ENCODE results near the gene MYO9B. TPM values are rescaled to one million over a fixed set of nuclear protein-coding genes. Genes with fewer than 3 reads are reported as not detected.
A peak's percentile ranks its signal among the peaks of the same experiment; 100 is the strongest.

MYO9B gene
- total and polyA plus RNA-seq, 2 of the 13 experiments (the other 11 are each of a cell fraction or from before 2014, with no cell fraction given): 18.0 to 18.3 TPM

DNA sequence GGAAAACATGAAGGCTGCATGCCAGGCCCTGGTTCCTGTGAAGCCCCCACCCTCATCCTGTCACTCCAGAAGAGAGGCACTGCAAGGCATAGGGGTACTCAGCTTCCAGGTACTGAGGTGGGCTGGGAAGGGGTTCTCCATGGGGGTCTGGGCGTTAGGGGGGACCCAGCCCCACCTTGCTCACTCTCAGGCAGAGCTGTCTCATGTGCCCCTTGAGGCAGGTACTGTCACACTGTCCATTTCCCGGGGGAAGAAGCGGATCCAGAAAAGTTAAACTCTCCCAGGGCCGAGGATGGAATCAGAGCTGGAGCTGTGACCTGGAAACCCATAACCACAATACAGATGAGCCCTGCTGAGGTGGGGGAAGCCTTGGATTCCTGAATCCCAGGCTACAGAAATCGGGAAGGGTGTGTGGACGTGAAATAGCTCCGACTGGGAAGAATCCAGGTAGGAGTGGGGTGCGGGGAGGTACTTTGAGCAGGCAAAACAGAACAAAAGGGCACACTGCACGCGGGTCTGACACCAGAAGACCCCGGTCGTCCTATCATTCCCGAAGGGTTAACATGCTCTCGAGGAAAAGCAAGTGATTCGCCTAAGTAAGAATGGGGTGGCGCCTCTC, 139.0 kb downstream of the MYO9B start (continued):
- TF ChIP-seq PAF1 (CRISPR knock-in tag; IDR thresholded peaks at IDR 0.05): 0 out of 2 replicates have a peak, but pooled peaks have one; percentile 24
- 0 out of 2 replicates have a peak, but pooled peaks have one; percentile 1 for TF ChIP-seq YEATS2 (CRISPR knock-in tag; IDR thresholded peaks at IDR 0.05; ENCODE audit: borderline replicate concordance)
- peak; percentile 9 for TF ChIP-seq HNRNPH1 (optimal IDR thresholded peaks at IDR 0.05; ENCODE audit: low read depth, low read length)
- peak; percentile 11 for TF ChIP-seq RBM22 (optimal IDR thresholded peaks at IDR 0.05; ENCODE audit: low read length)
- 0 out of 2 replicates have a peak, but pooled peaks have one; percentile 12 for TF ChIP-seq ZNF558 (CRISPR knock-in tag; IDR thresholded peaks at IDR 0.05; ENCODE audit: borderline replicate concordance)
- TF ChIP-seq, protein P1, sequence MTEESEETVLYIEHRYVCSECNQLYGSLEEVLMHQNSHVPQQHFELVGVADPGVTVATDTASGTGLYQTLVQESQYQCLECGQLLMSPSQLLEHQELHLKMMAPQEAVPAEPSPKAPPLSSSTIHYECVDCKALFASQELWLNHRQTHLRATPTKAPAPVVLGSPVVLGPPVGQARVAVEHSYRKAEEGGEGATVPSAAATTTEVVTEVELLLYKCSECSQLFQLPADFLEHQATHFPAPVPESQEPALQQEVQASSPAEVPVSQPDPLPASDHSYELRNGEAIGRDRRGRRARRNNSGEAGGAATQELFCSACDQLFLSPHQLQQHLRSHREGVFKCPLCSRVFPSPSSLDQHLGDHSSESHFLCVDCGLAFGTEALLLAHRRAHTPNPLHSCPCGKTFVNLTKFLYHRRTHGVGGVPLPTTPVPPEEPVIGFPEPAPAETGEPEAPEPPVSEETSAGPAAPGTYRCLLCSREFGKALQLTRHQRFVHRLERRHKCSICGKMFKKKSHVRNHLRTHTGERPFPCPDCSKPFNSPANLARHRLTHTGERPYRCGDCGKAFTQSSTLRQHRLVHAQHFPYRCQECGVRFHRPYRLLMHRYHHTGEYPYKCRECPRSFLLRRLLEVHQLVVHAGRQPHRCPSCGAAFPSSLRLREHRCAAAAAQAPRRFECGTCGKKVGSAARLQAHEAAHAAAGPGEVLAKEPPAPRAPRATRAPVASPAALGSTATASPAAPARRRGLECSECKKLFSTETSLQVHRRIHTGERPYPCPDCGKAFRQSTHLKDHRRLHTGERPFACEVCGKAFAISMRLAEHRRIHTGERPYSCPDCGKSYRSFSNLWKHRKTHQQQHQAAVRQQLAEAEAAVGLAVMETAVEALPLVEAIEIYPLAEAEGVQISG (CRISPR knock-in tag; IDR thresholded peaks at IDR 0.05): no peak
- TF ChIP-seq NAIF1 (CRISPR knock-in tag; IDR thresholded peaks at IDR 0.05; ENCODE audit: borderline replicate concordance): 0 out of 2 replicates have a peak, but pooled peaks have one; percentile 17
- TF ChIP-seq ZNF441 (CRISPR knock-in tag; IDR thresholded peaks at IDR 0.05; ENCODE audit: borderline replicate concordance): 0 out of 2 replicates have a peak, but pooled peaks have one; percentile 20
- TF ChIP-seq ZNF550 (CRISPR knock-in tag; IDR thresholded peaks at IDR 0.05; ENCODE audit: borderline replicate concordance): no peak
- no peak for TF ChIP-seq KAT2B (IDR thresholded peaks at IDR 0.05; ENCODE audit: borderline replicate concordance, low read depth, low read length)
